Stimulated activated CD8-positive, alpha-beta memory T cell treated with anti-CD3 and anti-CD28 coated beads, Interleukin-2, amount 100 ng/mL, for 48 hours (primary cell): Measurements from ENCODE around the gene PTPRA.

Source experiments
- DNase-seq, 2 donors: peaks; one replicate each; pipeline ENCODE4 v3.0.0-alpha.2; 2020; ENCODE audit warnings: low read depth in 2 of 2

PTPRA gene

DNA sequence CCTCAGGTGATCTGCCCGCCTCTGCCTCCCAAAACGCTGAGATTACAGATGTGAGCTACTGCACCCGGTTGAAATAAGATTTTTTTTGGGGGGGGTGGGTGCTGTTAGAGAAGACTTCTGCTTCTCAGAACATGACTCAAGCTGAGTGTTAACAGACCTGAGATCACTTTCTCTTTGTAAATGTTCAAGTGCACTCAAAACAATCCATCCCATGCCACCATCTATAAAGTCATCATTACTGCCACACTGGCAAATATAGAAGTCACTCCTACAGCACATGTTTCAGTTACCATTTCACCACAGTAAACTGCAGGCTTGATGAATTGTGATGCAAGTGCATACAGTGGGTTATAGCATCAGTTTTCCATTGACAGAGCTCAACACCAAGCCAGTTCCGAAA is 23.8 kb upstream of the PTPRA start:
- DNase-seq = no peak

DNA sequence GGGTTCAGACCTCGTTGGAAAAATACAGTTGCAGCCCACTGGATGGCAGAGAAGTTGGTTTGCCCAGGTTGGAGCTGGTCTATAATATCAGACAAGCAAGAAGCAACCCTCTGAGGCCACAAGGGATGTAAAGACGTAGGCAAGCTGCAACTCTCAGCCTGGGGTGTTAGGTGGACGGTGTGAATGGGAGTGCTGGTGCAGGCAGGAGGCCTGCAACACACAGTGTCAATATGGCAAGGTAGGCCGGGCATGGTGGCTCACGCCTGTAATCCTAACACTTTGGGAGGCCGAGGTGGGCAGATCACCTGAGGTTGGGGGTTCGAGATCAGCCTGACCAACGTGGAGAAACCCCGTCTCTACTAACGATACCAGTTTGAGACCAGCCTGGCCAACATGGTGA is 22.2 kb upstream of the PTPRA start:
- DNase-seq = no peak

DNA sequence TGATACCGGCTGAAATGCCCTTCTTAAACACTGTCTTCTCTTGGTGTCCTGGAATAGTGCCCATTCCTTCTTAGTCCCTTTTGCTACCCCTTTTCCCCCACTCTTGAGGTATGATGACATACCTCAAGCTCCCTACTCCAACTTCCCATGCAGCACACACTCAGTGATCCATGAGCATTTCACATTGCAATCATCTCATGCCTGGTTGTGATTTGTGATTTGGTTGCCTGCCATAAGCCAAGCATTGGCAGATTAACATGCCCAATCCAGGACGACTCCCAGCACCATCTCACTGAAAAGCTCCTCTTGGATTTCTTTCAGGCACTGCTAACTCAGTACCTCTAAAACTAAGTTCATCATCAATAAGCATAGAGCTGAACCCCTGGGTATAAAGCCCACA is 14.7 kb upstream of the PTPRA start:
- DNase-seq = no peak

DNA sequence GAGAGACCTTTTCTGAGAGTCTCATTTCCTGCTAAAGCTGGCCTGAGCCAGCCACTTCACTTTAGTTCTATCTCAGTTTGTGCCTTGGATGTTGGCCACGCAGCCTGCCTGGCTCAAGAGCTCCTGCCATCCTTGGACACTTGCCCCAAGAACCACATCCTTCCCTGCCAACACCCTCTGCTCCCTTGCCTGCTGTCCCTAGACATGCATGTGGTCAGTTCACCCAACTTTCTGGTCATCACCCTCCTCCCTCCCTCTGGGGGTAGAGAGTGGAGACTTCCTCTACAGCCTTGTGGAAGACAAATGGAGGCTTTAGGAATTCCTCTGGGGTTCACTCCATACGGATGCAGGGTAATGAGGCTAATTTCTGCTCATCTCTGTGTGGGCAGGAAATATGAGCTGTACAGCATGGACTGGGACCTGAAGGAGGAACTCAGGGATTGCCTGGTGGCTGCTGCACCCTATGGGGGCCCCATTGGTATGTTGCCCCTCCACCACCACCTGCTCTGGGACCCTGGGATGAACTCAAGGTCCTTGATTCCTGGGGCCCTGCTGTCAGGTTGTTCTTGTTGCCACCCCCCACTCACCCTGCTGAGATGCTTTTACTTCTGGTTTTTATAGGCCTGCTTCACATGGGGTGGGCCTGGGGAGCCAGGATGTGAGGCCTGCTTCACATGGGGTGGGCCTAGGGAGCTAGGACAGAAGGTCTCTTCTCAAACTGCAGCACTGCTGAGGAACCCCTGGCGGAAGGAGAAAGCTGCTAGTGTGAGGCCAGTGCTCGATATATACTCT is 13.8 kb upstream of the PTPRA start:
- DNase-seq = no peak

DNA sequence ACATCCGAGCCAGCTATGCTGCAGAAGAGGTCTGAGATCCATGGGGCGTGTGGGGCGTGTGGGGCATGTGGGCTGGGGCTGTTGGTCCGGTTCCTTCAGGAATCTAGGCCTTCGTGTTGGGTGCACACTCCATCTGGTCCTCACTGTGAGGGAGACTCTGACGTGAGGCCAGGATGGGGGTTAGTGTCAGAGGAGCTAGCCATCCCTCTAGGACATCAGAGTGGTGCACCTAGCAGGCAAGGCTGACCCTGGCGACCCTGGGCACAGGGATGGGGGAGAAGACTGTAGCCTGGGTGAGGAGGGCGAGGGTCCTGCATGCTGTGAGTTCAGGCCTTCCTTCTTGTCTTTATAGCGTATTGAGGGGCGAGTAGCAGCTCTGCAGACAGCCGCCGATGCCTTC is 8.7 kb upstream of the PTPRA start:
- DNase-seq = no peak

DNA sequence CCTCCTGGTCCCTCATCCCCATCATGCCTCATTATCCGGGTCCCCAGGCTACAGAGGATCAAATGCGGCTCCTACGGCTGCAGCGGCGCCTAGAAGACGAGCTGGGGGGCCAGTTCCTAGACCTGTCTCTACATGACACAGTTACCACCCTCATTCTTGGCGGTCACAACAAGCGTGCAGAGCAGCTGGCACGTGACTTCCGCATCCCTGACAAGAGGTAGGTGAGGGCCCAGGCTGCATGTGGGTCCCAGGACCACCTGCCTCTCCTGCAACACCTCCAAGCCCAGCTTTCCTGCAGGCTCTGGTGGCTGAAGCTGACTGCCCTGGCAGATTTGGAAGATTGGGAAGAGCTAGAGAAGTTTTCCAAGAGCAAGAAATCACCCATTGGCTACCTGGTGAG is 8.2 kb upstream of the PTPRA start:
- no peak for DNase-seq

DNA sequence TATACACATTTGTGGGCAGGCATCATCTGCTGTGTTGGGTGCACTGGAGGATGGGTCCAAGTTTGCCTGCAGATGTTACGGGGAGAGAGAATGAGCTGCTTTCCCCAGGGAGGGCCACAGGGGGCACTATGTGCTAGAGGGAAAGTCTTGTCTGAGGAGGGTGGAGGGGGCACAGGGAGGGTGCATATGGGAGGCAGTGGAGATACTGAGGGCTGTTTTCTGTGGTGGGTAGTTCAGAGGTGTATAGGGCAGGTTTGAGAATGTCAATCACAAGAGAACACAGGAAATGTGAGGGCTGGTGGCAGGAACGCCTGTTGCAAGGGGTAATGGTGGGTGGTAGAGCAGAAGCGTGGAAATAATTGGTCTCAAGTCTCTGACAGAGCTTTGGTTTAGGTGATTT is 7.7 kb upstream of the PTPRA start:
- DNase-seq = peak in 1 of 2 donors; percentile 64

DNA sequence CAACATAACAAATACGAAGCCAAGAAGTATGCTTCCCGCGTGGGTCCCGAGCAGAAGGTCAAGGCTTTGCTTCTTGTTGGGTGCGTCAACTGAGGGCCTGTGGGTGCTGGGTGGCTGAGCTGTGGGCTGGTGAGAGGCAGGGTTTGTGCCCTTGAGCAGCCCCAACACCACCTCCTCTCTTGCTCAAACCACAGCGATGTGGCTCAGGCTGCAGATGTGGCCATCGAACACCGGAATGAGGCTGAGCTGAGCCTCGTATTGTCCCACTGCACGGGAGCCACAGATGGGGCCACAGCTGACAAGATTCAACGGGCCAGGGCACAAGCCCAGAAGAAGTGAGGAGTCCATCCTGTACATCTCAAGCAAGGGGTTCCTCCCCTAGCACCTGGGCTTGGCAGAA is 7.0 kb upstream of the PTPRA start:
- DNase-seq = no peak

DNA sequence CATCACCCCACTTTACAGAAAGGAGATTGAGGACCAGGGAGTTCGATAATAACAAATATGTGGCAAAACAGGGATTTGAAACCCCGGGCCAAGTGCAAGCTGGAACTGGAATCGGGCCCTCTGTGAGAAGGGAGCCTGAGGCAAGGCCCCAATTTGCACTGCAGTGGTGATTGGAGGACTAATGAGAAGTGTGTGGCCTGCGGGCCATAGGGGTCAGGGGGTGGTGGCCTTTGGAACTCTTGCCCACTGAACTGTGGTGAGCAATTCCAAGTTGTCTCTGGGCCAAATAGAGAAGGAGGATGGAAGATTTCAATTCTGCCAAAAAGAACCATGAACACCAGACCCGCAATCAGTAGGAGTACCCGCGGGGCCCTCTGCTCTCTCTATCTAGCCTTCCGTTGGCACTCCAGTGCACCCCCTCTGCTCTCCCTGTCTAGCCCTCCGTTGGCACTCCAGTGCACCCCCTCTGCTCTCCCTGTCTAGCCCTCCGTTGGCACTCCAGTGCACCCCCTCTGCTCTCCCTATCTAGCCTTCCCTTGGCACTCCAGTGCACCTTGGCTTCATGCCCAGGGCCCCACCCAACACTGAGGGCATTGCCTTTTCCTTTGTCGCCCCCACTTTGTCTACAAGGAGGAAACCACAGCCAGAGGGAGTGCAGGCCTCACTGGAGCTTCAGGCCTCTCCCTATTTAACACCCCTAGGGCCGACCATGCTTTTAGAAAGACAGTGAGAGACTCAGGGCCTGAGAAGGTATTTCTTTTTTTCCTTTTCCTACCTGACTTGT is 6.0 kb upstream of the PTPRA start:
- no peak for DNase-seq

DNA sequence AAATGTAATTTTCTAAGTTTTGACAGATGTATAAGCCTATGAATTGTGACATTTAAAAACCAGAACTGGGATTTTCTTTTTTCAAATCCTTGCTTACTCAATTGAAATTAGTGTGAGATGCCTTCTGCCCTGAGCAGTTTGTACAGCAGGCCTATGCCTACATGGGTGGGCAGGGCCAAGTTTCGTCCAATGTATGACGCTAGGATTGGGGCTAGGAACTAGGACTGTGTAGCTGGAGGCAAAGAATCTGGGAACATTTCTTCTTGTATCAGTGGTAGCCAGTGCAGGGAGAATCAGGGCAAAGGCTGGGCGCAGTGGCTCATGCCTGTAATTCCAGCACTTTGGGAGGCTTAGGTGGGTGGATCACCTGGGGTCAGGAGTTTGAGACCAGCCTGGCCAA is 3.9 kb upstream of the PTPRA start:
- no peak for DNase-seq

DNA sequence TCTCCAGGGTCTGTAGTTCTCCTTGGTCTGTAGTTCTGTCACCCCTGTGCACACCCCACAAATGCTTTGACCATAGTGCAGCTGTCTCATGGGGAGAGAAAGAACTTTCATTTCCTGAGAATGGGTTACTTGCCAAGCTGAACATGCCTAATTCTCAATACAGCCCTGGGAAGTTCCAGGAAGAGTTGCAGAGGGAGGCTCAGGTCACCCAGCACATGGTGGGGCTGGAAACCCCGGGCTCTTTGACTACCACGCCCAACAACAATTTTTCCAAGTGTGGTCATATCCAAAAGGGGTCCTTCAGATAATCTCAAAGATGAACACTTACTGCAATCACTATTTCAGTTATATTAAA is 2.2 kb upstream of the PTPRA start:
- DNase-seq = no peak

DNA sequence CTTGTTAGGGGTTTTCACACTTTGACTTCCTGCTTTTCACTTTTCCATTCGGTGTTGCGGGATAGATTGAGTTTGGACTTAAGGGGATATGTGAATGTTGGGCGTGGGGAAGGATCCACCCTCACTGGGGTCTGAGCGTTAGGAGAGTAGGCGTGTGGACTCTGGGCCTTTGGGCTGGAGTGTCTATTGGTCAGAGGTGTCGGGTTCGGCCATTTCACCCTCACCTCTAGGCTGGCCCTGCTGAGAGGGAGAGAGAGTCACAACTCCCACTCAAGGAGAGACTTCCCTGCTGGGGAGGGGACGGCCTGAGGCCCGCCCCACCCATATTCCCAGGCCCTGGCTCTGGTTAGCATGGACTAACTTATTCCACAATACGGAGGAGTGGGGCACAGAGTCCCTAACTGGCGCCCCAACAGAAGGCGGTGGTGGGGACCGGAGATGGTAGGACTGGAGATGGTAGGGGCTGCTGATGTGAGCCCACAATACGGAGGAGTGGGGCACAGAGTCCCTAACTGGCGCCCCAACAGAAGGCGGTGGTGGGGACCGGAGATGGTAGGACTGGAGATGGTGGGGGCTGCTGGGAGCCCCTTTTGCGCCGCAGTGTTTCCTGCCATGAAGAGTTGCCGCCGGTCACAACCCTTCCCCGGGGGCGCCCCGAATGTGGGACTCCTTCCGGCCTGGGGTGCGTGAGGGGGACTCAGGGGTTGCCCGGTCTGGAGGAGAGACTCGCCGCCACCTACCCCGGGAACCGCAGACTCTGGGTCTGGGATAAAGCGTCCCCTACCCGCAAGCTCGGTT is 1.4 kb upstream of the PTPRA start:
- peak; percentile 42 to 47 for DNase-seq

DNA sequence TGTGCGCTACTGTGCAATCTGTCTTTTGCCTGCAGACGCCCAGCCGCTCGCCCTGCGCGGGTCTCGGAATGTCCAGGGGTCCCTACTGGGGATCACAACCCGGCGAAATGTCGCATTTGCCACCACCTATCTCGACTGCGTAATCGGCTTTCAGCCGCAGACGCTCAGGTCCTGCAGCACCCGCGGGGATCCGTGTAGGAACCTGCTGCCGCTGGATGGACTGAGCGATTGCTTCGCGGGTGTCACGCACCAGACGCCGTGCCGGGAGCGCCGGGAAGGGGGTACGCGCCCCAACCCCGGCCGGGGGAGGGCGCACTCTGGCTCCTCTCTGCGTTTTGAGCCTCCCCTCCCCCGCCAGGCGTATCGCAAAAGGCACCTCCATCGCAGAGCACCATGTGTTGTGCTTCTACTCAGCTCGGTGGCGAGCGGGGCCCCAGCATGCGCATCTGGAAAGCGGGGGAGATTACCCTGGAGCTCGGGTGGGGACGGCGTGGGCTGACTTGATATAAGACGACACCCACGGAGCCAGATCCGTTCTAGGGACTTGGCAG is 747 bp upstream of the PTPRA start:
- DNase-seq = peak; percentile 68 to 74

DNA sequence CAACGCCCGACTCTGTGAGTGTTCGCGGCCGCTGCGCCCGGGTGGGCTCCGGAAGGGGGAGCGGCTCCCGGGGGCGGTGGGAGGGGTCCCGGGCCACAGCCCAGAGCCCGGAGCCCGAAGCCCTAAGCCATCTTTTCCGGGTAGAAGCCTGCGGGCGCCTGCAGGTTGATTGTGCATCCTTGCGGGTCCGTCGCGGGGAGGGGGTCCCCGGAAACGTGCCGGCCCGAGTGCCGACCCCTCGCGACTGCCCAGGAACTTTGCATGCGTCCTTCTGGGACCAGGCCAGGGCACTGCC is 413 bp downstream of the PTPRA start:
- peak; percentile 51 to 52 for DNase-seq

DNA sequence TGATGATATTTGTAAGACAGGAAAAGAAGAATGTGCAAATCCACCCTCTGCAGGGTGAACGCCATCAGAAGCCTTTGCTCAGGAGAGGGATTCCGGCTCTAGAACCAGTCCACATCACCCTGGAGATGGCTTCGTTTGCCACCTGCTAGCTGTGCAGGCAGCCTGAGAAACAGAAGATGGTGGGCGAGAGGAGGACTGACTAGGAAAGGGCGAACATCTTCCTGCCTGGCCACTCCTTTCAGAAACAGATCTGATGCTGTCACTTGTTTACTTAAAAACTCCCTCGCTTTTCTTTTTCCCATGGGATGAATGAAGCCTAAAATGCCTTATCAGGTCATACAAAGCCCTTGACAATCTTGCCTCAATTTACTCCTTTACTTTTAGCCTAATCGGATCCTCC is 1.2 kb downstream of the PTPRA start:
- DNase-seq = no peak

DNA sequence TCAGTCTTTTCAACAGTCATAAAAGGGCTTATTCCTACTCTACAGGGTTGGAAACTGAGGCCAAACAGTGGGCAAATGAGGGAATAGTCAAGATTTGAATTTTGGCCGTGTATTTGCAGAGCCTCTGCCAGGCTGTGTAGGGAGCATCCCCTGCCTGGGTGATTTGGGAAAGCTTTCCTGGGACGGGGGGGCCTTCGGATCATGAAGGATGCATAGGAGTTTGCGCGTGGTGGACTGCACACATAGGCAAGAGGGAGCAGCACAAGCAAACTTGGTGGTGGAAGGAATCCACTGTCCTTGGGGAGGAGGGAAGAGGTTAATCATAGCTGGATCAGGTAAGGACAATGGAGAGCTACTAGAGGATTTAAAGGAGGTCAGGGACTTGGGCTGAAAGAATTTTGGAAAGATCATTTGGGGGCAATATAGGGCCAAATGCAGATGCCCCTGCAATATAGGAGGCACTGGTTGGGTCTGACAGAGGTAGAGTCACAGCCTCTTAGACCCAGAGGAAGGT is 2.5 kb downstream of the PTPRA start:
- DNase-seq = no peak

DNA sequence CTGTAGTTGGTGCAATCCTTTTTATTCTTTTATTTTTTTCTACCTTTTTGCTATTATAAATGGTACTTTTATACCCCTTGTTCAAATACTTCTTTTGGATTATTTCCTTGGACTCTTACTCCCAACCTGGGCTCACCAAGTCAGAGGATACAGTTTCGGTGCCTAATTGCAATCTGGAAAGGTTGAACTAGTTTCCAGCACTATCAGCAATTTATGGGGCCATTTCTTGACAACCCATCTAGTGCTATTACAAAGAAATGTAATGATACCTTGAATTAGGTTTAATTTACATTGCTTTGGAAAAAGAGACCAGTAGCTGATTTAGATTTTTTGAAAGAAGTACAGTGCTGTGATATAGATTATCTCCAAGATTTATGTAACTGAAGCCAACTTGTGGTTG is 5.2 kb downstream of the PTPRA start:
- DNase-seq = no peak

DNA sequence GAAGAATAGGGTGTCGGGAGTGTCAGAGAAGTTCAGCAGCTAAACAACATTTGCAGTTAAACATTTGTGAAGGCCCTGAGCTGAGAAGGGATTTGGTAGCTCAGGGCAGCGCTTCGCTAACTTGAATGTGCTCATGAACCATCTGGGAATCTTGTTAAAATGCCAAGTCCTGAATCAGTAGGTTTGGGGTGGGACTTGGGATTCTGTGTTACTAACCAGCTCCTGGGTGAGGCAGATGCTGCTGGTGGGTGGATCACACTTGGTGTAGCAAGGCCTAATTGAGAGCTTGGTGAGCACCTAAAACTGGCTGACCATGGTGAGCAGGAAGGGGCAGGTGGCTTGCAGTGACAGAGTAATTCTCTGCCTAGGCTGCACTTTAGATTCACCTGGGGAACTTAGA is 5.9 kb downstream of the PTPRA start:
- DNase-seq = no peak

DNA sequence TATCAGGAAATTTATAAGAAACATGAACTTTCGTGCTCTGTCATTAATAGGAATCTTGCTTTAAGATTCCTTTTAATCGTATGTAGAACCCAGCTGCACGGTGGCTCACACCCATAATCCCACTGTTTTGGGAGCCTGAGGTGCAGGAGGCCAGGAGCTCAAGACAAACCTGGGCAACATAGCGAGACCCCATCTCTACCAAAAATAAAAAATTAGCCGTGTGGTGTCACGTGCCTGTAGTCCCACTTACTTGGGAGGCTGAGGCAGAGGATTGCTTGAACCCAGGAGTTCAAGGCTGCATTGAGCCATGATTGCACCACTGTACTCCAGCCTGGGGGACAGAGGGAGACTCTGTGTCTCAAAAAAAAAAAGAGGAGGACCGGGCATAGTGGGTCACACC is 7.4 kb downstream of the PTPRA start:
- no peak for DNase-seq

DNA sequence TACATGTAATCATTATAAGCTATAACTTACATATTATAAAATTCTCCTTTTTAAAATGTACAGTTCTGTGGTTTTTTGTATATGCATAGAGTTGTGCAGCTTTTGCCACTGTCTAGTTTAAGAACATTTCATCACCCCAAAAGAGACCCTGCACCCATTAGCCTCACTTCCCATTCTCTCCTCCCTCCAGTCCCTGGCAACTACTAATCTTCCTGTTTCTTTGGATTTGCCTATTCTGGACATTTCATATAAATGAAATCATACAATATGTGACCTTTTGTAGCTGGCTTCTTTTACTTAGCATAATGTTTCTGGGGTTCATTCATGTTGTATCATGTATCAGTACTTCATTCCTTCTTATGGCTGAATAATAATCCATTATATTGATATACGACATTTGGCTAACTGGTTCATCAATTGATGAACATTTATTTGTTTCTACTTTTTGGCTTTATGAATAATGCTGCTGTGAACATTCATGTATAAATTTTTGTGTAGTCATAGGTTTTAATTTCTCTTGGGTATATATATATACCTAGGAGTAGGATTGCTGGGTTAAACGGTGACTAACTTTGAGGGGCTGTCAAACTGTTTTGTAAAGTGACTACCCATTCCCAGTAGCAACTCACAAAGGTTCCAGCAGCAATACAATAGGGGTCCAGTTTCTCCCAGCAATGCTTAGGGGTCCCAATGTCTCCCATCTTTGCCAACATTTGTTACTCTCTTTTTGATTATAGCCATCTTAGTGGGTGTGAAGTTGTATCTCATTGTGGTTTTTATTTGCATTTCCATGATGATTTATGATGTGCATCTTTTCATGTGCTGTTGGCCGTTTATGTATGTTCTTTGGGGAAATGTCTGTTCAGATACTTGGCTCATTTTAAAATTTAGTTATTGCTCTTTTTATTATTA is 10.7 kb downstream of the PTPRA start:
- no peak for DNase-seq

DNA sequence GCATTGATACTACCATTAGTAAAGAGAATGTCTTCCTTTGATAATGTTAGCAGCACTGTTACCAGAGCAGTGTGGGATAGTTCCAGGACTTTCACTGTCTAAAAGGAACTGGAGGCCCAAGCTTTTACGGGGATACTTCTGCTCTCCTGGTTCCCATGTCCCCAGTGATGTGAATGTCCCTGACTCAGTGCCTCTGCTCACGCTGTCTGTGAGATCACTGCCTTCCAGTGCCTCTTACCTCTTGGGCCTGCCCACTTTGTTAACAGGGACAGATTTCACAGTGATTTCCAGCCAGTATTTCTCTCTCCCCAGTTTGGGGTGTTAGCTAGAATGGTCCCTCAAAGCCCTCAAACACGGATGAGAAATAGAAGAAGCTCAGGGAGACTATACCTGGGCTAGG is 14.4 kb downstream of the PTPRA start:
- DNase-seq = no peak
